ENCODE data around the gene MRGPRX1.
"Not testable (repeated sequence)": the region's sequence is repeated elsewhere in the genome, so short reads cannot be mapped to it uniquely, and the experiment has no call there.

Gene MRGPRX1

GRCh38 chr11:18900637-18901036 lies 38.6 kb downstream of the MRGPRX1 start:
- H3K36me3 Mint-ChIP-seq, H3K27ac Mint-ChIP-seq, H3K4me3 Mint-ChIP-seq, H3K4me1 Mint-ChIP-seq, H3K9me3 Mint-ChIP-seq: not testable (repeated sequence)
- H3K27me3 Mint-ChIP-seq, result peaks cover 39% of the 10 kb centered on the region

GRCh38 chr11:18900151-18900611 lies 39.0 kb downstream of the MRGPRX1 start:
- not testable (repeated sequence) for H3K4me1 Mint-ChIP-seq, H3K27ac Mint-ChIP-seq, H3K9me3 Mint-ChIP-seq, H3K4me3 Mint-ChIP-seq, H3K36me3 Mint-ChIP-seq
- peaks cover 39% of the 10 kb centered on the region for H3K27me3 Mint-ChIP-seq

- not testable (repeated sequence) for H3K4me1 Mint-ChIP-seq, H3K27ac Mint-ChIP-seq, H3K4me3 Mint-ChIP-seq, H3K36me3 Mint-ChIP-seq
- Mint-ChIP-seq H3K9me3 (peaks cover 21% of the 10 kb centered on the region), H3K27me3 (peaks cover 17% of the 10 kb centered on the region)
Observed at GRCh38 chr11:18891712-18892111, 47.5 kb downstream of the MRGPRX1 start.

- H3K27ac Mint-ChIP-seq, result no peak overlapping the region
- H3K36me3 Mint-ChIP-seq, result no peaks in the 10 kb centered on the region
- peaks cover 15% of the 10 kb centered on the region for H3K9me3 Mint-ChIP-seq
- peaks cover 18% of the 10 kb centered on the region for H3K27me3 Mint-ChIP-seq
- no peak overlapping the region for H3K4me3 Mint-ChIP-seq
- no peaks in the 10 kb centered on the region for H3K4me1 Mint-ChIP-seq
Observed at GRCh38 chr11:18890615-18891014, 48.6 kb downstream of the MRGPRX1 start.
